ENCODE data around the gene STRN.
"Not testable (repeated sequence)": the region's sequence is repeated elsewhere in the genome, so short reads cannot be mapped to it uniquely, and the experiment has no call there.

The STRN gene

GRCh38 chr2:36912695-36913094 lies 53.6 kb downstream of the STRN start:
- DNase-seq (ENCODE audit: low spot score), result no peak

DNA sequence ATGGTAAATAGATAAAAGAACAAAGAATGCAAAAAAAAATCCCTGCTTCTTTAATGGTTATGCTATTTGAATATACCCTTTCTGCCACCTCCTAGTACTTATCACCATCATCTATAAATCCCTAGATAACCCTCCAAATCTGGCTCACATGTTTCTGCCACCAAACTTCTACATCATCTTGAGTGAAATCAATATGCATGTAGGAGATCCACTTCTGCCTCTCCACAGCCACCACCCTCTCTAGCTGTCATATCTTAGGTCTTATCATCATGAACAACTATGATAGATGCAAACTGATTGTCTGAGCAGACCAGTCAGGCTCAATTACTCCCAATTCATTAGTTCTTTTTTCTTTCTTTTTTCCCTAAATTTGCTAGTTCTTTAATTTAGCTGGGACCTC lies 55.3 kb downstream of the STRN start:
- DNase-seq (ENCODE audit: low spot score), result no peak
- TF ChIP-seq CTCF (IDR thresholded peaks at IDR 0.05; ENCODE audit: extremely low read depth, missing control alignments), result no peak

More at GRCh38 chr2:36912695-36913094, 53.6 kb downstream of the STRN start:
- no peak for TF ChIP-seq CTCF (IDR thresholded peaks at IDR 0.05; ENCODE audit: extremely low read depth, missing control alignments)

- DNase-seq (ENCODE audit: low spot score), result no peak
- TF ChIP-seq CTCF (IDR thresholded peaks at IDR 0.05; ENCODE audit: extremely low read depth, missing control alignments), result no peak
Observed at GRCh38 chr2:36906277-36906676, 60.1 kb downstream of the STRN start.

GRCh38 chr2:36904636-36905035 lies 61.7 kb downstream of the STRN start:
- no peak for DNase-seq (ENCODE audit: low spot score)
- TF ChIP-seq CTCF (IDR thresholded peaks at IDR 0.05; ENCODE audit: extremely low read depth, missing control alignments), result no peak

DNA sequence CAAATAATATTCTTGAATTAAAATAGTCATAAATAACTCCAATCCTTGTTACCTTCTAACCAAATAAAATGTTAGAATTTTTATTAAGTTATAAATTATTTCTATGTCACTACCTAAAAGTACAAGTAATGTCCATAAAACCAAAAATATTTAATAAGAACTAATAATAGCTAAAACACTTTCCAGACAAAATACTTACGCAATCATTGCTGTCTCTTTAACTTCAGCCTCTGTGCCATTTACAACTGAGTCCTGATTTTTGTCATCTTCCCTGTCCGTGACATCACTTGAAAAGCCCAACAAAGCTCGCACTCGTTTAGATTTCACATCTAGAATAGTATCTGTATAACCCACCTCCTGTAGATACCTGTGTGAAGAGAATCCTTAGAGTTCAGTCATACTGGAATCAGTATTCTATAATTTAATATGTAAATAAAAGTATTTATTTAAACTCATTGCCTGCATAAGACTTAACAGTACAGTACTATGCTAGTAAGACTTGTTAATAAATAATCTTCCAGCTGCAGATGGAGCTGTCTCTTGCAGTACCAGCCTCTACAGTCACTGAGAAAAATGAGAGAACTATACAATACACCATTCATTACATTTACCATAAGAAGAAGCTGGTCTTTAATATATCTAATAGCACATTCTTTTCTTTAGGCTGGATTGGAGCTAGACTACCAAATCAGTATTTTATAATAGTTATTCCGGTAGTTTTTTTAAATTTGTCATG lies 63.8 kb downstream of the STRN start:
- no peak for DNase-seq (ENCODE audit: low spot score)
- TF ChIP-seq CTCF (IDR thresholded peaks at IDR 0.05; ENCODE audit: extremely low read depth, missing control alignments), result no peak

DNA sequence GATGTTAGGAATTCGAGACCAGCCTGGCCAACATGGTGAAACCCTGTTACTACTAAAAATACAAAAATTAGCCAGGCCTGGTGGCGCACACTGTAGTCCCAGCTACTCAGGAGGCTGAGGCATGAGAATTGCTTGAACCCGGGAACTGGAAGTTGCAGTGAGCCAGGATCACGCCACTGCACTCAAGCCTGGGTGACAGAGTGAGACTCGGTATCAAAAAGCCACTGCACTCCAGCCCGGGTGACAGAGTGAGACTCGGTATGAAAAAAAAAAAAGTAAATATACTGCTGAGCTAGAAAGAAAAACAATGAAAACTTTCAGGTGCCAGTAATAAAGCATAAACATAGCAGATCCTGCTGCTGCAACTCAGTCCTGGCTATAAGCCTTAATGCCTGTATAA lies 73.5 kb downstream of the STRN start:
- no peak for DNase-seq (ENCODE audit: low spot score)
- TF ChIP-seq CTCF (IDR thresholded peaks at IDR 0.05; ENCODE audit: extremely low read depth, missing control alignments), result no peak

- TF ChIP-seq CTCF (IDR thresholded peaks at IDR 0.05; ENCODE audit: extremely low read depth, missing control alignments), result no peak
- no peak for DNase-seq (ENCODE audit: low spot score)
Observed at GRCh38 chr2:36889795-36890194, 76.5 kb downstream of the STRN start.

- DNase-seq (ENCODE audit: low spot score), result not testable (repeated sequence)
Observed at GRCh38 chr2:36887095-36887494, 79.2 kb downstream of the STRN start.
